ENCODE results near the gene DDX49.

- no peak for TF ChIP-seq CTCF (IDR thresholded peaks at IDR 0.05)
- no peak for TF ChIP-seq RXRA (IDR thresholded peaks at IDR 0.05; ENCODE audit: borderline replicate concordance, low read depth)
- no peak for TF ChIP-seq FOSL2 (IDR thresholded peaks at IDR 0.05; ENCODE audit: borderline replicate concordance, low read depth)
- no peak for TF ChIP-seq RCOR1 (IDR thresholded peaks at IDR 0.05; ENCODE audit: low read length)
- TF ChIP-seq USF1 (IDR thresholded peaks at IDR 0.05; ENCODE audit: borderline replicate concordance, low read depth), result no peak
- TF ChIP-seq ELF1 (IDR thresholded peaks at IDR 0.05), result no peak
- TF ChIP-seq MAX (IDR thresholded peaks at IDR 0.05; ENCODE audit: low read depth), result no peak
- TF ChIP-seq SMC3 (IDR thresholded peaks at IDR 0.05; ENCODE audit: low read depth, low read length), result no peak
- TF ChIP-seq NFIC (IDR thresholded peaks at IDR 0.05; ENCODE audit: borderline replicate concordance), result no peak
- TF ChIP-seq NRF1 (IDR thresholded peaks at IDR 0.05; ENCODE audit: low read depth, low read length), result no peak
- no peak for TF ChIP-seq JUND (IDR thresholded peaks at IDR 0.05)
- TF ChIP-seq TAF1 (IDR thresholded peaks at IDR 0.05; ENCODE audit: borderline replicate concordance, low read depth, low read length), result no peak
- TF ChIP-seq REST (IDR thresholded peaks at IDR 0.05; ENCODE audit: low read depth, low read length), result no peak
- no peak for TF ChIP-seq MXI1 (IDR thresholded peaks at IDR 0.05; ENCODE audit: low read depth, low read length)
Observed at GRCh38 chr19:18898081-18898606, 21.4 kb upstream of the DDX49 start.
